ENCODE data around the gene CARMIL1. TPM values are rescaled to one million over a fixed set of nuclear protein-coding genes. Genes with fewer than 3 reads are reported as not detected.

CARMIL1 gene
- polyA plus RNA-seq, 4 donors: 35.3 to 74.5 (median 47.2) TPM

GRCh38 chr6:25405442-25405841 is 126.3 kb downstream of the CARMIL1 start:
- Histone ChIP-seq H3K27me3 (ENCODE audit: control insufficient read depth in 3 of 3, insufficient read depth in 3 of 3, low read length in 3 of 3) (no peaks in the 10 kb centered on the region), H3K36me3 (ENCODE audit: control insufficient read depth in 3 of 3, insufficient read depth in 2 of 3, low read depth in 1 of 3, low read length in 3 of 3) (no peaks in the 10 kb centered on the region), H3K4me1 (ENCODE audit: control insufficient read depth in 3 of 3, insufficient read depth in 2 of 3, low read depth in 1 of 3, low read length in 2 of 3) (peaks cover 3 to 7% (median 4%) of the 10 kb centered on the region in 3 donors), H3K9me3 (ENCODE audit: control insufficient read depth in 2 of 2, insufficient read depth in 1 of 2, low read depth in 1 of 2, low read length in 1 of 2) (no peaks in the 10 kb centered on the region), H3K27ac (ENCODE audit: low read depth in 1 of 3, low read length in 2 of 3) (peak overlapping the region in 1 of 3 donors; percentile 5), H3K4me3 (ENCODE audit: low read depth in 1 of 3, low read length in 3 of 3) (no peak overlapping the region)
- FAIRE-seq (no peak), DNase-seq (no peak)
- 14 to 39% (median 15%) methylated on average over 1 of the region's 1 CpG for WGBS, 3 donors

GRCh38 chr6:25407431-25407830 is 128.3 kb downstream of the CARMIL1 start:
- Histone ChIP-seq H3K27me3 (ENCODE audit: control insufficient read depth in 3 of 3, insufficient read depth in 3 of 3, low read length in 3 of 3) (no peaks in the 10 kb centered on the region), H3K36me3 (ENCODE audit: control insufficient read depth in 3 of 3, insufficient read depth in 2 of 3, low read depth in 1 of 3, low read length in 3 of 3) (no peaks in the 10 kb centered on the region), H3K4me3 (ENCODE audit: low read depth in 1 of 3, low read length in 3 of 3) (no peak overlapping the region), H3K4me1 (ENCODE audit: control insufficient read depth in 3 of 3, insufficient read depth in 2 of 3, low read depth in 1 of 3, low read length in 2 of 3) (peaks cover 4 to 15% (median 6%) of the 10 kb centered on the region in 3 donors), H3K27ac (ENCODE audit: low read depth in 1 of 3, low read length in 2 of 3) (no peak overlapping the region), H3K9me3 (ENCODE audit: control insufficient read depth in 2 of 2, insufficient read depth in 1 of 2, low read depth in 1 of 2, low read length in 1 of 2) (no peaks in the 10 kb centered on the region)
- WGBS, 3 donors: 59 to 75% (median 64%) methylated on average over 3 of the region's 3 CpGs
- no peak for DNase-seq
- no peak for FAIRE-seq

GRCh38 chr6:25410102-25410501 is 130.9 kb downstream of the CARMIL1 start:
- Histone ChIP-seq H3K4me1 (ENCODE audit: control insufficient read depth in 3 of 3, insufficient read depth in 2 of 3, low read depth in 1 of 3, low read length in 2 of 3) (peaks cover 5 to 17% (median 8%) of the 10 kb centered on the region in 3 donors), H3K27ac (ENCODE audit: low read depth in 1 of 3, low read length in 2 of 3) (peak overlapping the region in 1 of 3 donors; percentile 64), H3K27me3 (ENCODE audit: control insufficient read depth in 3 of 3, insufficient read depth in 3 of 3, low read length in 3 of 3) (no peaks in the 10 kb centered on the region), H3K9me3 (ENCODE audit: control insufficient read depth in 2 of 2, insufficient read depth in 1 of 2, low read depth in 1 of 2, low read length in 1 of 2) (no peaks in the 10 kb centered on the region), H3K4me3 (ENCODE audit: low read depth in 1 of 3, low read length in 3 of 3) (no peak overlapping the region), H3K36me3 (ENCODE audit: control insufficient read depth in 3 of 3, insufficient read depth in 2 of 3, low read depth in 1 of 3, low read length in 3 of 3) (no peaks in the 10 kb centered on the region)
- no peak for FAIRE-seq
- peak; percentile 35 to 62 for DNase-seq
- WGBS, 3 donors: 13 to 63% (median 39%) methylated on average over 1 of the region's 1 CpG

GRCh38 chr6:25411316-25411950 is 132.3 kb downstream of the CARMIL1 start:
- H3K4me3 ChIP-seq (ENCODE audit: low read depth in 1 of 3, low read length in 3 of 3): no peak overlapping the region
- DNase-seq: peak in 1 of 2 donors; percentile 46
- FAIRE-seq: no peak

GRCh38 chr6:25413207-25413905 is 134.2 kb downstream of the CARMIL1 start:
- 53 to 75% (median 73%) methylated on average over 1 of the region's 1 CpG for WGBS, 3 donors
- H3K36me3 ChIP-seq (ENCODE audit: control insufficient read depth in 3 of 3, insufficient read depth in 2 of 3, low read depth in 1 of 3, low read length in 3 of 3): no peaks in the 10 kb centered on the region
- H3K4me1 ChIP-seq (ENCODE audit: control insufficient read depth in 3 of 3, insufficient read depth in 2 of 3, low read depth in 1 of 3, low read length in 2 of 3): peaks cover 5 to 34% (median 14%) of the 10 kb centered on the region in 3 donors
- DNase-seq (no peak), FAIRE-seq (no peak)
- no peaks in the 10 kb centered on the region for H3K9me3 ChIP-seq (ENCODE audit: control insufficient read depth in 2 of 2, insufficient read depth in 1 of 2, low read depth in 1 of 2, low read length in 1 of 2)
- no peaks in the 10 kb centered on the region for H3K27me3 ChIP-seq (ENCODE audit: control insufficient read depth in 3 of 3, insufficient read depth in 3 of 3, low read length in 3 of 3)
- no peak overlapping the region for H3K27ac ChIP-seq (ENCODE audit: low read depth in 1 of 3, low read length in 2 of 3)
- no peak overlapping the region for H3K4me3 ChIP-seq (ENCODE audit: low read depth in 1 of 3, low read length in 3 of 3)

More at GRCh38 chr6:25411316-25411950, 132.3 kb downstream of the CARMIL1 start:
- Histone ChIP-seq H3K27me3 (ENCODE audit: control insufficient read depth in 3 of 3, insufficient read depth in 3 of 3, low read length in 3 of 3) (no peaks in the 10 kb centered on the region), H3K4me1 (ENCODE audit: control insufficient read depth in 3 of 3, insufficient read depth in 2 of 3, low read depth in 1 of 3, low read length in 2 of 3) (peaks cover 5 to 15% (median 9%) of the 10 kb centered on the region in 3 donors), H3K36me3 (ENCODE audit: control insufficient read depth in 3 of 3, insufficient read depth in 2 of 3, low read depth in 1 of 3, low read length in 3 of 3) (no peaks in the 10 kb centered on the region), H3K27ac (ENCODE audit: low read depth in 1 of 3, low read length in 2 of 3) (peak overlapping the region in 2 of 3 donors; percentile 19 to 77), H3K9me3 (ENCODE audit: control insufficient read depth in 2 of 2, insufficient read depth in 1 of 2, low read depth in 1 of 2, low read length in 1 of 2) (no peaks in the 10 kb centered on the region)
- 16 to 63% (median 29%) methylated on average over 7 of the region's 7 CpGs for WGBS, 3 donors

- Histone ChIP-seq H3K4me3 (ENCODE audit: low read depth in 1 of 3, low read length in 3 of 3) (no peak overlapping the region), H3K27me3 (ENCODE audit: control insufficient read depth in 3 of 3, insufficient read depth in 3 of 3, low read length in 3 of 3) (no peaks in the 10 kb centered on the region), H3K9me3 (ENCODE audit: control insufficient read depth in 2 of 2, insufficient read depth in 1 of 2, low read depth in 1 of 2, low read length in 1 of 2) (no peaks in the 10 kb centered on the region), H3K4me1 (ENCODE audit: control insufficient read depth in 3 of 3, insufficient read depth in 2 of 3, low read depth in 1 of 3, low read length in 2 of 3) (peaks cover 5 to 40% (median 14%) of the 10 kb centered on the region in 3 donors), H3K27ac (ENCODE audit: low read depth in 1 of 3, low read length in 2 of 3) (no peak overlapping the region), H3K36me3 (ENCODE audit: control insufficient read depth in 3 of 3, insufficient read depth in 2 of 3, low read depth in 1 of 3, low read length in 3 of 3) (no peaks in the 10 kb centered on the region)
- no peak for FAIRE-seq
- no peak for DNase-seq
- 33 to 60% (median 44%) methylated on average over 1 of the region's 1 CpG for WGBS, 3 donors
Observed at GRCh38 chr6:25414168-25414567, 135.0 kb downstream of the CARMIL1 start.

GRCh38 chr6:25414755-25415154 is 135.6 kb downstream of the CARMIL1 start:
- Histone ChIP-seq H3K9me3 (ENCODE audit: control insufficient read depth in 2 of 2, insufficient read depth in 1 of 2, low read depth in 1 of 2, low read length in 1 of 2) (peaks cover 0 to under 1% of the 10 kb centered on the region in 2 donors), H3K27me3 (ENCODE audit: control insufficient read depth in 3 of 3, insufficient read depth in 3 of 3, low read length in 3 of 3) (no peaks in the 10 kb centered on the region), H3K4me3 (ENCODE audit: low read depth in 1 of 3, low read length in 3 of 3) (no peak overlapping the region), H3K27ac (ENCODE audit: low read depth in 1 of 3, low read length in 2 of 3) (peak overlapping the region in 1 of 3 donors; percentile 7), H3K36me3 (ENCODE audit: control insufficient read depth in 3 of 3, insufficient read depth in 2 of 3, low read depth in 1 of 3, low read length in 3 of 3) (no peaks in the 10 kb centered on the region), H3K4me1 (ENCODE audit: control insufficient read depth in 3 of 3, insufficient read depth in 2 of 3, low read depth in 1 of 3, low read length in 2 of 3) (peaks cover 5 to 44% (median 14%) of the 10 kb centered on the region in 3 donors)
- no peak for FAIRE-seq
- no peak for DNase-seq

- no peaks in the 10 kb centered on the region for H3K27me3 ChIP-seq (ENCODE audit: control insufficient read depth in 3 of 3, insufficient read depth in 3 of 3, low read length in 3 of 3)
- no peak for DNase-seq
- H3K4me3 ChIP-seq (ENCODE audit: low read depth in 1 of 3, low read length in 3 of 3): no peak overlapping the region
- 49 to 63% (median 60%) methylated on average over 2 of the region's 2 CpGs for WGBS, 3 donors
- no peak overlapping the region for H3K27ac ChIP-seq (ENCODE audit: low read depth in 1 of 3, low read length in 2 of 3)
- FAIRE-seq: no peak
- peaks cover 5 to 44% (median 12%) of the 10 kb centered on the region in 3 donors for H3K4me1 ChIP-seq (ENCODE audit: control insufficient read depth in 3 of 3, insufficient read depth in 2 of 3, low read depth in 1 of 3, low read length in 2 of 3)
- no peaks in the 10 kb centered on the region for H3K36me3 ChIP-seq (ENCODE audit: control insufficient read depth in 3 of 3, insufficient read depth in 2 of 3, low read depth in 1 of 3, low read length in 3 of 3)
- peaks cover 0 to 3% of the 10 kb centered on the region in 2 donors for H3K9me3 ChIP-seq (ENCODE audit: control insufficient read depth in 2 of 2, insufficient read depth in 1 of 2, low read depth in 1 of 2, low read length in 1 of 2)
Observed at GRCh38 chr6:25415274-25415673, 136.1 kb downstream of the CARMIL1 start.
